ENCODE measurements around the gene INPP5D. TPM values are rescaled to one million over a fixed set of nuclear protein-coding genes. Genes with fewer than 3 reads are reported as not detected.

Gene INPP5D
- total and polyA plus RNA-seq, 2 donors (not counting 1 experiment from before 2014, with no cell fraction given), result 152 to 444 TPM

DNA sequence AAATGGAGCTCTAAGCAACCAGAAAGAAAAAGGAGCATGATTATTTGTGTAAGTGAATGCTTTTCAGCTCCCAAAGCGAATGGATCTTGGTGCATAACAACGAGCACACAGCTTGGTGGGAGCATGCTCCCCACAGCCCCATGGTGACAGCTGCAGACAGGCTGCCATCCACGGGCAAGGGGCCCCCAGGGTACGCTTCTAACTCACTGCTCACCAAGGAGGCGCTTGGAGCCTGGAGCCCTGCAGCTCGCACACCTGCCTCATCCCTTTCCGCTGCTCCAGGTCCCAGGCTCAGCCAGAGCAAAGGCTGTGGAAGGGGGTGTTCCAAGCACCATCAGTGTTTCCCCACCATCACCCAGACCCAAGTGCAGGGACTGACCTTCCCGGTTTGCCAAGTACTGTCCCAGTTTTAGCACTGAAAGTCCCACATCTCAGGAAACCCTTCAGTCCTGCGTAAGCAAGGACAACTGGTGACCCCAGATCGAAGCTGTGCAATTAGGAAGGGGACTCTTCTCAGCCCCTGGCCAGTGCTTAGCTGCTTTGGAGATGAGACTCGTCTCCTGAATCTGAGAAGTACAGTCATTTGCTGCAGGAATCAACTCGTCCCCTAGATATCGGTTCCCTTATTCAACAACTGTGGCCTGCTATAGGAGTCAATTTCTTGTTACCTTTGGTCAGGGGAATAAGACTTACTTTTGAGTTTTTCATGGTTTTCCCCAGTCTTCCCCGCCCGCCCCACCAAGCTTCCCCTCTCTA lies 141.3 kb downstream of the INPP5D start:
- Mint-ChIP-seq H3K27me3 (no peaks in the 10 kb centered on the region), H3K27ac (peak overlapping the region; percentile 67), H3K4me3 (no peak overlapping the region), H3K4me1 (peaks cover 38% of the 10 kb centered on the region), H3K9me3 (ENCODE audit: insufficient read depth) (peaks cover 3% of the 10 kb centered on the region)
- DNase-seq (no peak), ATAC-seq (ENCODE audit: low read depth) (no peak)
- 76% methylated on average over 11 of the region's 15 CpGs for WGBS (ENCODE audit: insufficient coverage)
- Histone ChIP-seq H3K4me1 (ENCODE audit: control insufficient read depth in 2 of 2, insufficient read depth in 2 of 2, low read length in 2 of 2) (peaks cover 18 to 24% of the 10 kb centered on the region in 2 donors), H3K36me3 (replicated peaks in 1 of 2; ENCODE audit: control extremely low read depth in 1 of 2, control insufficient read depth in 1 of 2, extremely low read depth in 1 of 2, insufficient read depth in 2 of 2, low read length in 1 of 2) (peaks cover 2 to 79% of the 10 kb centered on the region in 2 experiments), H3K27me3 (replicated peaks in 1 of 4; ENCODE audit: control extremely low read depth in 1 of 4, control insufficient read depth in 3 of 4, insufficient read depth in 4 of 4, low read length in 3 of 4) (no peaks in the 10 kb centered on the region), H3K4me3 (ENCODE audit: control extremely low read depth in 1 of 5, extremely low read depth in 1 of 5, insufficient read depth in 1 of 5, low read depth in 2 of 5, low read length in 4 of 5) (no peak overlapping the region), H4K20me1 (ENCODE audit: control insufficient read depth, insufficient read depth, low read length, poor library complexity, severe bottlenecking) (peaks cover 70% of the 10 kb centered on the region), H3K4me2 (replicated peaks; ENCODE audit: low read depth, low read length, poor library complexity, severe bottlenecking) (peak overlapping the region; percentile 43), H3K9me3 (ENCODE audit: control extremely low read depth in 1 of 3, control insufficient read depth in 2 of 3, insufficient read depth in 1 of 3, low read length in 2 of 3) (peaks cover 0 to 7% (median 0%) of the 10 kb centered on the region in 3 donors), H2AFZ (ENCODE audit: insufficient read depth, low read depth, low read length, poor library complexity, severe bottlenecking) (no peak overlapping the region), H3K9ac (ENCODE audit: low read length) (no peak overlapping the region), H3K27ac (ENCODE audit: low read length in 2 of 2) (peak overlapping the region; percentile 4 to 75), H3K79me2 (ENCODE audit: control insufficient read depth, insufficient read depth, low read length) (peaks cover 13% of the 10 kb centered on the region)
- TF ChIP-seq, protein P1, sequence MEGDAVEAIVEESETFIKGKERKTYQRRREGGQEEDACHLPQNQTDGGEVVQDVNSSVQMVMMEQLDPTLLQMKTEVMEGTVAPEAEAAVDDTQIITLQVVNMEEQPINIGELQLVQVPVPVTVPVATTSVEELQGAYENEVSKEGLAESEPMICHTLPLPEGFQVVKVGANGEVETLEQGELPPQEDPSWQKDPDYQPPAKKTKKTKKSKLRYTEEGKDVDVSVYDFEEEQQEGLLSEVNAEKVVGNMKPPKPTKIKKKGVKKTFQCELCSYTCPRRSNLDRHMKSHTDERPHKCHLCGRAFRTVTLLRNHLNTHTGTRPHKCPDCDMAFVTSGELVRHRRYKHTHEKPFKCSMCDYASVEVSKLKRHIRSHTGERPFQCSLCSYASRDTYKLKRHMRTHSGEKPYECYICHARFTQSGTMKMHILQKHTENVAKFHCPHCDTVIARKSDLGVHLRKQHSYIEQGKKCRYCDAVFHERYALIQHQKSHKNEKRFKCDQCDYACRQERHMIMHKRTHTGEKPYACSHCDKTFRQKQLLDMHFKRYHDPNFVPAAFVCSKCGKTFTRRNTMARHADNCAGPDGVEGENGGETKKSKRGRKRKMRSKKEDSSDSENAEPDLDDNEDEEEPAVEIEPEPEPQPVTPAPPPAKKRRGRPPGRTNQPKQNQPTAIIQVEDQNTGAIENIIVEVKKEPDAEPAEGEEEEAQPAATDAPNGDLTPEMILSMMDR (IDR thresholded peaks at IDR 0.05), result no peak
- TF ChIP-seq EZH2 (IDR thresholded peaks at IDR 0.05; ENCODE audit: borderline replicate concordance, insufficient read depth, low read depth, low read length, poor library complexity, severe bottlenecking), result no peak
- ChIA-PET POLR2A (interaction anchor here (0.6 to 1.1 kb wide), 2 partner anchors 16 to 72 kb away, joined by 3 to 8 read pairs; no protein-coding TSS in a partner anchor), CTCF (interaction anchor here (1.4 to 2.5 kb wide), 4 partner anchors 12 to 148 kb away, joined by 4 to 10 read pairs (median 6); no protein-coding TSS in a partner anchor)
- intact Hi-C loops (cut with micrococcal nuclease), result loop anchor here (5.0 kb wide), 1 partner anchor 51 kb away; the partner anchor contains the start of gene ATG16L1
